HUES48 (cell line): ENCODE measurements around the gene ITGB6.
A peak's percentile ranks its signal among the peaks of the same experiment; 100 is the strongest.
"Not testable (repeated sequence)": the region's sequence is repeated elsewhere in the genome, so short reads cannot be mapped to it uniquely, and the experiment has no call there.

Experiments used
- H3K27ac ChIP-seq: one replicate; pipeline ENCODE4 v1.7.0; 2013; ENCODE audit warnings: low read depth, low read length, inconsistent platforms
- H3K27me3 ChIP-seq: 2 replicates; pipeline ENCODE4 v1.6.1; 2013; ENCODE audit warnings: mild to moderate bottlenecking, low read length; ENCODE audit not compliant: control insufficient read depth, insufficient read depth
- H3K36me3 ChIP-seq: 2 replicates; pipeline ENCODE4 v1.6.1; 2013; ENCODE audit warnings: low read length; ENCODE audit not compliant: control insufficient read depth, insufficient read depth
- H3K4me1 ChIP-seq: 2 replicates; pipeline ENCODE4 v1.6.1; 2013; ENCODE audit warnings: mild to moderate bottlenecking, low read length; ENCODE audit not compliant: control insufficient read depth, insufficient read depth
- H3K4me3 ChIP-seq: 2 replicates; pipeline ENCODE4 v1.5.1; 2013; ENCODE audit warnings: mild to moderate bottlenecking, low read depth, low read length
- H3K9ac ChIP-seq: 2 replicates; pipeline ENCODE4 v1.6.1; 2013; ENCODE audit warnings: mild to moderate bottlenecking, low read depth, low read length, moderate library complexity
- H3K9me3 ChIP-seq: 2 replicates; pipeline ENCODE4 v1.6.1; 2013; ENCODE audit warnings: low read length; ENCODE audit not compliant: control insufficient read depth, insufficient read depth

Gene ITGB6

GRCh38 chr2:160203422-160203821 is 3.4 kb upstream of the ITGB6 start:
- Histone ChIP-seq H3K27ac (no peak overlapping the region), H3K27me3 (no peaks in the 10 kb centered on the region), H3K4me3 (no peak overlapping the region), H3K9ac (no peak overlapping the region), H3K9me3 (no peaks in the 10 kb centered on the region), H3K4me1 (no peaks in the 10 kb centered on the region), H3K36me3 (no peaks in the 10 kb centered on the region)

GRCh38 chr2:160203007-160203406 is 2.9 kb upstream of the ITGB6 start:
- H3K27ac ChIP-seq = no peak overlapping the region
- H3K9me3 ChIP-seq = no peaks in the 10 kb centered on the region
- H3K4me1 ChIP-seq = no peaks in the 10 kb centered on the region

GRCh38 chr2:160201849-160202539 is 1.9 kb upstream of the ITGB6 start:
- H3K27ac ChIP-seq = no peak overlapping the region
- no peaks in the 10 kb centered on the region for H3K4me1 ChIP-seq
- H3K4me3 ChIP-seq = no peak overlapping the region
- no peaks in the 10 kb centered on the region for H3K27me3 ChIP-seq
- no peak overlapping the region for H3K9ac ChIP-seq
- no peaks in the 10 kb centered on the region for H3K9me3 ChIP-seq
- H3K36me3 ChIP-seq = no peaks in the 10 kb centered on the region

More at GRCh38 chr2:160203007-160203406, 2.9 kb upstream of the ITGB6 start:
- no peaks in the 10 kb centered on the region for H3K36me3 ChIP-seq
- H3K27me3 ChIP-seq = no peaks in the 10 kb centered on the region
- H3K9ac ChIP-seq = no peak overlapping the region
- no peak overlapping the region for H3K4me3 ChIP-seq

- no peak overlapping the region for H3K27ac ChIP-seq
- no peaks in the 10 kb centered on the region for H3K4me1 ChIP-seq
Measured at GRCh38 chr2:160200921-160201320, 849 bp upstream of the ITGB6 start.

GRCh38 chr2:160199053-160199452 is 1.0 kb downstream of the ITGB6 start:
- no peaks in the 10 kb centered on the region for H3K4me1 ChIP-seq
- no peaks in the 10 kb centered on the region for H3K36me3 ChIP-seq
- no peaks in the 10 kb centered on the region for H3K9me3 ChIP-seq
- H3K27me3 ChIP-seq = no peaks in the 10 kb centered on the region
- H3K27ac ChIP-seq = no peak overlapping the region
- H3K9ac ChIP-seq = no peak overlapping the region
- H3K4me3 ChIP-seq = no peak overlapping the region

More at GRCh38 chr2:160200921-160201320, 849 bp upstream of the ITGB6 start:
- Histone ChIP-seq H3K9me3 (no peaks in the 10 kb centered on the region), H3K9ac (no peak overlapping the region), H3K36me3 (no peaks in the 10 kb centered on the region), H3K27me3 (no peaks in the 10 kb centered on the region), H3K4me3 (no peak overlapping the region)

- Histone ChIP-seq H3K36me3 (no peaks in the 10 kb centered on the region), H3K27ac (no peak overlapping the region)
Measured at GRCh38 chr2:160197587-160197986, 2.5 kb downstream of the ITGB6 start.

GRCh38 chr2:160194946-160195345 is 5.1 kb downstream of the ITGB6 start:
- Histone ChIP-seq H3K27me3 (no peaks in the 10 kb centered on the region), H3K4me1 (no peaks in the 10 kb centered on the region), H3K9me3 (no peaks in the 10 kb centered on the region), H3K27ac (no peak overlapping the region), H3K9ac (no peak overlapping the region), H3K36me3 (no peaks in the 10 kb centered on the region), H3K4me3 (no peak overlapping the region)

More at GRCh38 chr2:160197587-160197986, 2.5 kb downstream of the ITGB6 start:
- Histone ChIP-seq H3K4me1 (no peaks in the 10 kb centered on the region), H3K9me3 (no peaks in the 10 kb centered on the region), H3K9ac (no peak overlapping the region), H3K4me3 (no peak overlapping the region), H3K27me3 (no peaks in the 10 kb centered on the region)

- no peaks in the 10 kb centered on the region for H3K9me3 ChIP-seq
- no peaks in the 10 kb centered on the region for H3K4me1 ChIP-seq
- no peaks in the 10 kb centered on the region for H3K27me3 ChIP-seq
- H3K36me3 ChIP-seq = no peaks in the 10 kb centered on the region
- H3K9ac ChIP-seq = no peak overlapping the region
- no peak overlapping the region for H3K4me3 ChIP-seq
- H3K27ac ChIP-seq = no peak overlapping the region
Measured at GRCh38 chr2:160194351-160194750, 5.7 kb downstream of the ITGB6 start.

GRCh38 chr2:160181146-160181836 is 18.8 kb downstream of the ITGB6 start:
- H3K9me3 ChIP-seq, H3K4me1 ChIP-seq, H3K27ac ChIP-seq, H3K27me3 ChIP-seq, H3K36me3 ChIP-seq: not testable (repeated sequence)
- H3K4me3 ChIP-seq = peak overlapping the region; percentile 8; the same call in 1 of the 2 replicates
- H3K9ac ChIP-seq = peak overlapping the region; percentile 51; the same call in 1 of the 2 replicates

GRCh38 chr2:160180690-160181089 is 19.4 kb downstream of the ITGB6 start:
- not testable (repeated sequence) for H3K27ac ChIP-seq, H3K9ac ChIP-seq, H3K36me3 ChIP-seq

GRCh38 chr2:160180172-160180571 is 19.9 kb downstream of the ITGB6 start:
- Histone ChIP-seq H3K27me3 (no peaks in the 10 kb centered on the region), H3K9me3 (no peaks in the 10 kb centered on the region), H3K9ac (no peak overlapping the region), H3K4me3 (no peak overlapping the region), H3K4me1 (peaks cover 7% of the 10 kb centered on the region; the same call in 1 of the 2 replicates), H3K27ac (no peak overlapping the region), H3K36me3 (no peaks in the 10 kb centered on the region)

More at GRCh38 chr2:160180690-160181089, 19.4 kb downstream of the ITGB6 start:
- not testable (repeated sequence) for H3K27me3 ChIP-seq, H3K9me3 ChIP-seq, H3K4me1 ChIP-seq
- peak overlapping the region; percentile 8; the same call in 1 of the 2 replicates for H3K4me3 ChIP-seq
